Large intestine (tissue), 3 donors: ENCODE measurements around the gene ANO5. TPM values are rescaled to one million over a fixed set of nuclear protein-coding genes. Genes with fewer than 3 reads are reported as not detected.

Experiments
- DNase-seq, 2 donors: peaks; one replicate each; pipeline versions ENCODE4 v3.0.0 to v3.0.0-alpha.2; 2013
- H3K27ac ChIP-seq: one replicate; pipeline ENCODE4 v1.5.1; 2013; ENCODE audit warnings: low read length
- H3K27me3 ChIP-seq: 2 replicates; pipeline ENCODE4 v1.6.1; 2013; ENCODE audit warnings: low read length; ENCODE audit not compliant: control insufficient read depth, insufficient read depth
- H3K36me3 ChIP-seq: 2 replicates; pipeline ENCODE4 v1.6.1; 2013; ENCODE audit warnings: low read length; ENCODE audit not compliant: control insufficient read depth, insufficient read depth
- H3K4me1 ChIP-seq: one replicate; pipeline ENCODE4 v1.6.1; 2013; ENCODE audit warnings: low read length; ENCODE audit not compliant: control insufficient read depth, insufficient read depth
- H3K4me3 ChIP-seq: one replicate; pipeline ENCODE4 v1.5.1; 2013; ENCODE audit warnings: low read length
- H3K9me3 ChIP-seq: one replicate; pipeline ENCODE4 v1.6.1; 2013; ENCODE audit warnings: mild to moderate bottlenecking, low read depth, low read length, moderate library complexity; ENCODE audit not compliant: control insufficient read depth
- WGBS: methylation state at CpG from one replicate; pipeline ENCODE4 v1.1.5; 2013; ENCODE audit warnings: low lambda C conversion rate; ENCODE audit not compliant: insufficient coverage; 5-methylcytosine and 5-hydroxymethylcytosine counted together
- polyA plus RNA-seq: library from polyadenylated mRNA; unstranded; fragments of 120-200 nt; gene quantifications from one replicate; pipeline ENCODE4 v1.2.1, GENCODE V29; 2013

The ANO5 gene
- polyA plus RNA-seq, 1 donor, result 8.2 TPM

DNA sequence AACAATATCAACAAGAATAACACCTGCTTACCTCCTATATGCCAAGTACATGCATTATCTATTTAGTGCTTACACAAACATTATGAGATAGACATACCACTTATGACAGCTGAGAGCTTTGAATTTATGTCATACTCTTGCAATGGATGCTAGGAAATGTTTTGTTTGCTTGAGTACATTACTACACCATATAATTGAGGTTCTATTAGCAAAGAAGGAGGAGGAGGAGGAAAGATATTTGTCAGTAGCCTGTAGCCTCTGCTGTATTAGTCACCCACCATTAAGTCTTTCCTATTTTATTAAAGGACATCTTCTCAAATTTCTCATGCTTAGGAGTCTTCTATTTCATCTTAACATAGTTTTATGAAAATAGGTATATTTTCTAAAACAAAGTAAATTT is 6.4 kb downstream of the ANO5 start:
- Histone ChIP-seq H3K27me3 (no peaks in the 10 kb centered on the region), H3K9me3 (no peaks in the 10 kb centered on the region), H3K4me3 (no peak overlapping the region), H3K36me3 (no peaks in the 10 kb centered on the region), H3K27ac (no peak overlapping the region), H3K4me1 (no peaks in the 10 kb centered on the region)
- no peak for DNase-seq

DNA sequence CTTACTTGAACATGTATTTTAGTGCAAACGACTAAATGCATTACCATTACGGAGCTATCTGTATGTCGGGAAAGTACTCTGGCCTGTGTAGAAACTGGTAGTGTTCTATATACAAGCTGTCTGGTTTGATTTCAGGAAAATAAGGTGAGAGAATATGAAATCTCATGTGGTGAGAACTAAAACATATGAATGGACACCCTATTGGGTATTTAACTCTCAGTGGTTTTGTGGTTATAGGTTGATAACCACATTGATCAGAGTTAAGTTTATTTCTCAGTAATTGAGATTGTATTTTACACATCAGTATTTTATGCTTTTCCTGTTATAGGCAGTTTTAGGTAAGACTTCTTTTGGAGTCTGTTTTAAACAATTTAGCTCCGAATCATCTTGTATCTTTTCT is 10.4 kb downstream of the ANO5 start:
- H3K36me3 ChIP-seq, result no peaks in the 10 kb centered on the region
- no peaks in the 10 kb centered on the region for H3K27me3 ChIP-seq
- H3K27ac ChIP-seq, result no peak overlapping the region
- H3K4me1 ChIP-seq, result no peaks in the 10 kb centered on the region
- no peaks in the 10 kb centered on the region for H3K9me3 ChIP-seq
- no peak overlapping the region for H3K4me3 ChIP-seq
- DNase-seq, result no peak
- 85% methylated on average over 3 of the region's 4 CpGs for WGBS

DNA sequence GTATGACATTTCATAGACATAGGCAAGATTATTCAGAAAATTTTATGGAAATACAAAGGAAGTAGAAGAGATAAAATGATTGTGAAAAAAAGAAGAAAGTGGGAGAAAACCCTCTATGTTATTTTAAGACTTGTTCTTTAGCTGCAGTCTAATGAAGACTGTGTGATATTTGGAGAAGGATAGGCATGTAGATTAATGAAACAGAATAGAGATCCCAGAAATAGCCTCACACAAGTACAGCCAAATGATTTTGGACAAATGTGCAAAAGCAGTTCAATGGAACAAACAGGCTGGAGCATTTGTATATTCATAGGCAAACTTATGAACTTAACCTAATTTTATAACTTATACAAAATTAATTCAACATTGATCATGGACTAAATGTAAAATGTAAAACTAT is 14.3 kb downstream of the ANO5 start:
- H3K27me3 ChIP-seq, result no peaks in the 10 kb centered on the region
- DNase-seq, result no peak
- H3K36me3 ChIP-seq, result no peaks in the 10 kb centered on the region
- H3K27ac ChIP-seq, result no peak overlapping the region
- no peak overlapping the region for H3K4me3 ChIP-seq
- H3K4me1 ChIP-seq, result no peaks in the 10 kb centered on the region
- H3K9me3 ChIP-seq, result no peaks in the 10 kb centered on the region

- no peaks in the 10 kb centered on the region for H3K4me1 ChIP-seq
- DNase-seq, result no peak
- H3K27me3 ChIP-seq, result no peaks in the 10 kb centered on the region
- WGBS, result 50% methylated on average over 1 of the region's 3 CpGs
- H3K9me3 ChIP-seq, result no peaks in the 10 kb centered on the region
- H3K36me3 ChIP-seq, result no peaks in the 10 kb centered on the region
- no peak overlapping the region for H3K27ac ChIP-seq
- no peak overlapping the region for H3K4me3 ChIP-seq
These were observed 15.4 kb downstream of the ANO5 start for GRCh38 chr11:22208151-22208858.

DNA sequence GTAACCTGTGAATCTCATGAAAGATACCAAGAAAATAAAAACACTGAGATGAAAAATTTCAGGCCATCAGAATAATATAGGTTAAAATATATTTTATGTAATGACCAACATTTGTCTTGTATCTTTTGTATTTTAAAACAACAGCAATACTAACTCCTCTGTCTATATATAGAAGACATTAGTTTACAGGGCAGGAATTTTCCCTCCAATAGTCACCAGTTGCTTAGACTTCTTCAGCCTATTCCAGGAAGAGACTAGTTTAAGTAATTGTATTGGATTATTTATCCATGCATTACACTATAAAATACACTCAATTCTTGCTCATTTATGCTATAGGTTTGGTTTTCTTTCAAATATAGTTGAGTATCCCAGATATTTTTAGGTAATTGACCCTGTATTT is 24.1 kb downstream of the ANO5 start:
- DNase-seq, result no peak
- no peak overlapping the region for H3K4me3 ChIP-seq
- no peak overlapping the region for H3K27ac ChIP-seq
- no peaks in the 10 kb centered on the region for H3K27me3 ChIP-seq
- no peaks in the 10 kb centered on the region for H3K36me3 ChIP-seq
- H3K9me3 ChIP-seq, result no peaks in the 10 kb centered on the region
- H3K4me1 ChIP-seq, result no peaks in the 10 kb centered on the region

GRCh38 chr11:22221143-22221542 is 28.3 kb downstream of the ANO5 start:
- WGBS, result 97% methylated on average over 3 of the region's 3 CpGs
- H3K27me3 ChIP-seq, result no peaks in the 10 kb centered on the region

GRCh38 chr11:22225190-22225589 is 32.3 kb downstream of the ANO5 start:
- Histone ChIP-seq H3K9me3 (no peaks in the 10 kb centered on the region), H3K27me3 (no peaks in the 10 kb centered on the region), H3K27ac (no peak overlapping the region), H3K4me1 (no peaks in the 10 kb centered on the region), H3K4me3 (no peak overlapping the region), H3K36me3 (no peaks in the 10 kb centered on the region)
- DNase-seq, result no peak
- 60% methylated on average over 1 of the region's 4 CpGs for WGBS

More at GRCh38 chr11:22221143-22221542, 28.3 kb downstream of the ANO5 start:
- no peaks in the 10 kb centered on the region for H3K9me3 ChIP-seq
- no peak for DNase-seq
- H3K4me1 ChIP-seq, result no peaks in the 10 kb centered on the region
- no peaks in the 10 kb centered on the region for H3K36me3 ChIP-seq
- H3K27ac ChIP-seq, result no peak overlapping the region
- H3K4me3 ChIP-seq, result no peak overlapping the region

GRCh38 chr11:22234743-22235142 is 41.9 kb downstream of the ANO5 start:
- no peak for DNase-seq
- no peaks in the 10 kb centered on the region for H3K4me1 ChIP-seq
- H3K4me3 ChIP-seq, result no peak overlapping the region
- no peaks in the 10 kb centered on the region for H3K36me3 ChIP-seq
- no peaks in the 10 kb centered on the region for H3K9me3 ChIP-seq
- H3K27ac ChIP-seq, result no peak overlapping the region
- no peaks in the 10 kb centered on the region for H3K27me3 ChIP-seq
- 60% methylated on average over 1 of the region's 1 CpG for WGBS

DNA sequence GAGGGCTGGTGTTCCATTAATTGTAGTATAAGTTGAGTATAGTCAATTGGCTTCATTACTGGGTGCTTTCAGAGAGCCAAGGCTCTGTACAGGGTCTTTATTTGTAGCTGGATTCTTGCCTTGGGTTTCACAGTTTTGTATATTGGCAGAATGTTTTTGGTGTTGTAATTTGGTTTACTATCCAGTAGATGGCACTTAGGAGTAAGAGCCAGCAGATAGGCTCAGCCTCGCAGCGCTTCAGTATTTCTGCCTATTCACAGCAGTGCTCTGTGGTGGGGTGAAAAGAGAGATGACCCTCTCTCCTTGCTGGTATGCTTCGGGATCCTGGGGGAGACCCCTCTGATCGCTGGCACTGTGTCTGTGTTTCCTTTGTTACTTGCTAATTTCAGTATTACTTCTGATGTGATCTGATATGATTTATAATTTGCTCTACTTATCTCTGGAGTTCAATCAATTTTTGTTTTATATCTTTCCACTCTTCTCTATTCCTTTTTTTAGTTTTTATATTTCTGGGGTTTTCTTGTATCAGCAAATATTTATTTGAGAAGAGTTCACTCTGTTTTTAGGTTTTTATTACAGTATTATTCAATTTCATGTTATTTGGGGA is 52.2 kb downstream of the ANO5 start:
- no peak overlapping the region for H3K27ac ChIP-seq
- no peak overlapping the region for H3K4me3 ChIP-seq
- WGBS, result no CpG with 5 or more reads among the region's 4 CpGs
- no peaks in the 10 kb centered on the region for H3K36me3 ChIP-seq
- H3K4me1 ChIP-seq, result no peaks in the 10 kb centered on the region
- H3K9me3 ChIP-seq, result no peaks in the 10 kb centered on the region
- peak; percentile 4 to 16 for DNase-seq
- H3K27me3 ChIP-seq, result no peaks in the 10 kb centered on the region

GRCh38 chr11:22246992-22247391 is 54.1 kb downstream of the ANO5 start:
- Histone ChIP-seq H3K27me3 (no peaks in the 10 kb centered on the region), H3K36me3 (no peaks in the 10 kb centered on the region), H3K27ac (no peak overlapping the region), H3K9me3 (no peaks in the 10 kb centered on the region), H3K4me1 (no peaks in the 10 kb centered on the region), H3K4me3 (no peak overlapping the region)
- WGBS, result no CpG with 5 or more reads among the region's 1 CpG
- DNase-seq, result no peak

DNA sequence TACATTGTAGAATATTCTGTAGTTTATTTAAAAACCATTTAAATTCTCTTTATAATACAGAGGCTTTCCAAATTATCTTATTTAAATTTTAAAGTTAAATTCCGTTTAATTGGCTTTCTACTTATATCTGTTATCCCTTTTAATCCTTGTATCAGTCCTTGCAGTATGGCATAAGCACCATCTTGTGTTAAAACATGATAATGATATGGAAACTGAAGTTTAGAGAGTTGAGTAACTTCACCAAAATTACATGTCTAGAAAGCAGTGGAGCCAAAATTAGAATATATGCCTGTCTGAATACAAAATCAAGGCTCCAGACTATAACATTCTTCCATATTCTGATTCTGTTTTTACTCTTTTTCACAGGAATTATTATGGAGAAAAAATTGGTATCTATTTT is 57.0 kb downstream of the ANO5 start:
- WGBS, result 100% methylated on average over 1 of the region's 1 CpG

More for the DNA sequence above, 57.0 kb downstream of the ANO5 start:
- no peak for DNase-seq
- no peaks in the 10 kb centered on the region for H3K36me3 ChIP-seq
- no peak overlapping the region for H3K27ac ChIP-seq
- no peaks in the 10 kb centered on the region for H3K4me1 ChIP-seq
- no peaks in the 10 kb centered on the region for H3K27me3 ChIP-seq
- H3K9me3 ChIP-seq, result no peaks in the 10 kb centered on the region
- H3K4me3 ChIP-seq, result no peak overlapping the region
